Measurements from ENCODE around the gene MLPH.

- TF ChIP-seq, protein P1, sequence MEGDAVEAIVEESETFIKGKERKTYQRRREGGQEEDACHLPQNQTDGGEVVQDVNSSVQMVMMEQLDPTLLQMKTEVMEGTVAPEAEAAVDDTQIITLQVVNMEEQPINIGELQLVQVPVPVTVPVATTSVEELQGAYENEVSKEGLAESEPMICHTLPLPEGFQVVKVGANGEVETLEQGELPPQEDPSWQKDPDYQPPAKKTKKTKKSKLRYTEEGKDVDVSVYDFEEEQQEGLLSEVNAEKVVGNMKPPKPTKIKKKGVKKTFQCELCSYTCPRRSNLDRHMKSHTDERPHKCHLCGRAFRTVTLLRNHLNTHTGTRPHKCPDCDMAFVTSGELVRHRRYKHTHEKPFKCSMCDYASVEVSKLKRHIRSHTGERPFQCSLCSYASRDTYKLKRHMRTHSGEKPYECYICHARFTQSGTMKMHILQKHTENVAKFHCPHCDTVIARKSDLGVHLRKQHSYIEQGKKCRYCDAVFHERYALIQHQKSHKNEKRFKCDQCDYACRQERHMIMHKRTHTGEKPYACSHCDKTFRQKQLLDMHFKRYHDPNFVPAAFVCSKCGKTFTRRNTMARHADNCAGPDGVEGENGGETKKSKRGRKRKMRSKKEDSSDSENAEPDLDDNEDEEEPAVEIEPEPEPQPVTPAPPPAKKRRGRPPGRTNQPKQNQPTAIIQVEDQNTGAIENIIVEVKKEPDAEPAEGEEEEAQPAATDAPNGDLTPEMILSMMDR (conservative IDR thresholded peaks at IDR 0.05), result no peak
- TF ChIP-seq EZH2 (IDR thresholded peaks at IDR 0.05; ENCODE audit: low read depth), result no peak
These were observed 48.7 kb upstream of the MLPH start for GRCh38 chr2:237438080-237438940.

All from PC-9 (cell line).